HepG2 (cell line): ENCODE results near the gene THEM4. TPM values are rescaled to one million over a fixed set of nuclear protein-coding genes. Genes with fewer than 3 reads are reported as not detected.
A peak's percentile ranks its signal among the peaks of the same experiment; 100 is the strongest.

Source experiments
- ARNT ChIP-seq: fragments of 450-650 bp; IDR thresholded peaks from 2 replicates; pipeline ENCODE4 v1.6.1; 2017
- DZIP1 ChIP-seq: sonication (generic); formaldehyde crosslinking; IDR thresholded peaks from 2 replicates; pipeline ENCODE4 v1.5.0; 2020; ENCODE audit warnings: mild to moderate bottlenecking, missing genetic modification reagents
- GATAD1 ChIP-seq: IDR thresholded peaks from 2 replicates; pipeline ENCODE4 v1.6.1; 2016; ENCODE audit warnings: missing genetic modification reagents, missing compliant biosample characterization
- HOXA3 ChIP-seq: sonication (generic); formaldehyde crosslinking; IDR thresholded peaks from 2 replicates; pipeline ENCODE4 v1.5.0; 2020; ENCODE audit warnings: missing genetic modification reagents
- KDM6A ChIP-seq: IDR thresholded peaks from 2 replicates; pipeline ENCODE4 v1.6.1; 2016; ENCODE audit warnings: low read depth
- LCORL ChIP-seq, 2 experiments: fragments of 450-650 bp in 1 of 2; sonication (generic) in 1 of 2; formaldehyde crosslinking in 1 of 2; IDR thresholded peaks; 2 replicates each; pipeline versions ENCODE4 v1.5.0 to v1.6.1; 2017 to 2020; ENCODE audit warnings: antibody characterized with exemption in 1 of 2, missing genetic modification reagents in 1 of 2
- MIER3 ChIP-seq: IDR thresholded peaks from 2 replicates; pipeline ENCODE4 v1.6.1; 2016; ENCODE audit warnings: missing compliant biosample characterization, borderline replicate concordance
- NR2C2 ChIP-seq: sonication (generic); formaldehyde crosslinking; IDR thresholded peaks from 2 replicates; pipeline ENCODE4 v1.4.0; 2020; ENCODE audit warnings: missing genetic modification reagents, mild to moderate bottlenecking, moderate library complexity, borderline replicate concordance
- PAF1 ChIP-seq: IDR thresholded peaks from 2 replicates; pipeline ENCODE4 v1.6.1; 2016; ENCODE audit warnings: missing genetic modification reagents, missing compliant biosample characterization
- PATZ1 ChIP-seq: sonication (generic); formaldehyde crosslinking; IDR thresholded peaks from 2 replicates; pipeline ENCODE4 v1.4.0; 2020; ENCODE audit warnings: missing genetic modification reagents
- RCOR2 ChIP-seq: IDR thresholded peaks from 2 replicates; pipeline ENCODE4 v1.6.1; 2016; ENCODE audit warnings: missing biosample characterization, missing genetic modification reagents
- RXRB ChIP-seq: IDR thresholded peaks from 2 replicates; pipeline ENCODE4 v1.6.1; 2016; ENCODE audit warnings: borderline replicate concordance, missing genetic modification reagents, missing compliant biosample characterization
- SALL1 ChIP-seq: sonication (generic); formaldehyde crosslinking; IDR thresholded peaks from 2 replicates; pipeline ENCODE4 v1.8.0; 2022; ENCODE audit warnings: mild to moderate bottlenecking, missing genetic modification reagents
- SCMH1 ChIP-seq: sonication (generic); formaldehyde crosslinking; IDR thresholded peaks from 2 replicates; pipeline ENCODE4 v1.9.0; 2021; ENCODE audit warnings: missing genetic modification reagents, mild to moderate bottlenecking, borderline replicate concordance
- SIN3B ChIP-seq: fragments of 150-350 bp; IDR thresholded peaks from 2 replicates; pipeline ENCODE4 v1.6.1; 2014; ENCODE audit warnings: low read length
- TAF1 ChIP-seq: sonication (generic); formaldehyde crosslinking; IDR thresholded peaks from 2 replicates; pipeline ENCODE4 v1.4.0; 2020; ENCODE audit warnings: missing genetic modification reagents
- ZNF205 ChIP-seq: IDR thresholded peaks from 2 replicates; pipeline ENCODE4 v1.6.1; 2018; ENCODE audit warnings: missing biosample characterization, missing genetic modification reagents
- ZNF234 ChIP-seq: sonication (generic); formaldehyde crosslinking; conservative IDR thresholded peaks from 2 replicates; pipeline ENCODE4 v1.5.1; 2020; ENCODE audit warnings: mild to moderate bottlenecking, missing genetic modification reagents
- ZNF263 ChIP-seq: sonication (generic); formaldehyde crosslinking; IDR thresholded peaks from 2 replicates; pipeline ENCODE4 v1.4.0; 2020; ENCODE audit warnings: missing genetic modification reagents
- ZNF720 ChIP-seq: sonication (generic); formaldehyde crosslinking; IDR thresholded peaks from 2 replicates; pipeline ENCODE4 v1.4.0; 2020; ENCODE audit warnings: missing genetic modification reagents
- polyA plus RNA-seq, 8 experiments: library from polyadenylated mRNA; depleted of rRNA in 3 of 8; stranded (reverse) in 7 of 8; unstranded in 1 of 8; fragments of >200 nt; fragmentation: Illumina TruSeq in 4 of 8; extraction: Trizol in 4 of 8; gene quantifications; 2 replicates each; pipeline versions ENCODE4 v1.2.1 to v1.2.3, GENCODE V29; 2011 to 2016; ENCODE audit warnings: low read depth in 4 of 8, missing spikeins in 1 of 8, mixed read lengths in 1 of 8; ENCODE audit not compliant: insufficient read depth in 1 of 8
- total RNA-seq, 5 experiments: library from RNA; depleted of rRNA; stranded (reverse); fragments of >200 nt; fragmentation: Illumina TruSeq; extraction: Trizol; gene quantifications; 2 replicates each; pipeline ENCODE4 v1.2.3, GENCODE V29; 2016; ENCODE audit warnings: low read depth in 1 of 5
- TF ChIP-seq, protein P1 (sequence below): sonication (generic); formaldehyde crosslinking; conservative IDR thresholded peaks from 2 replicates; pipeline ENCODE4 v1.4.0; 2020; ENCODE audit warnings: mild to moderate bottlenecking, missing genetic modification reagents, moderate library complexity
- TF ChIP-seq, protein P2 (sequence below): sonication (generic); formaldehyde crosslinking; IDR thresholded peaks from 2 replicates; pipeline ENCODE4 v1.9.0; 2022; ENCODE audit warnings: missing genetic modification reagents, mild to moderate bottlenecking, borderline replicate concordance

Gene THEM4
- total and polyA plus RNA-seq, 2 of the 13 experiments (the other 11 are each of a cell fraction or from before 2014, with no cell fraction given): 10.9 to 13.9 TPM

DNA sequence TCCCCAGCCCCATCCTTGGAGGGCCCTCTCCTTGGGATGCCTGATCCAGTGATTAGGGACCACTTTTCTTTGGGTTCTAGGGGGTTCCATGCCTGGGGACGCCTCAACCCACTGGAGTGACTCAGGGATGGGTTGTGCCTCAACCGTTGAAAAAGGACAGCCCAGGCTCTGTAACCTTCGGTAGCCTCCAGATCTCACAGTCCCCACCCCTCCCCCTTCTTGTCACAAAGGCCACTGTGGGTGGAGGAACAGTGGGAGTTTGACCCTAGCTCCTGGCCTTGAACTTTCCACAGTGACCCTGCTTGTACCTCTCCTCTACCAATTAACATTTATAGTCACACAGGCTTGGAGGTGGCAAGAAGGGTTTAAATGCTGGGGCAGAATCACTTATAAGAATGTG is 75.1 kb downstream of the THEM4 start (continued):
- TF ChIP-seq PATZ1 (CRISPR knock-in tag) (peak; percentile 33; the same call in 1 of the 2 replicates), HOXA3 (CRISPR knock-in tag) (peak; percentile 33; the same call in 1 of the 2 replicates), LCORL (IDR thresholded peaks at IDR 0.05) (no peak), LCORL (CRISPR knock-in tag; IDR thresholded peaks at IDR 0.05) (peak; percentile 73; the same call in 1 of the 2 replicates), RCOR2 (CRISPR knock-in tag) (peak; percentile 33; the same call in 1 of the 2 replicates), NR2C2 (CRISPR knock-in tag) (peak; percentile 65; the same call in 1 of the 2 replicates), ARNT (no peak), RXRB (CRISPR knock-in tag) (peak; percentile 83), ZNF720 (CRISPR knock-in tag) (no peak), SCMH1 (CRISPR knock-in tag) (no peak), PAF1 (CRISPR knock-in tag) (no peak), GATAD1 (CRISPR knock-in tag) (0 out of 2 replicates have a peak, but pooled peaks have one; percentile 41), MIER3 (CRISPR knock-in tag) (0 out of 2 replicates have a peak, but pooled peaks have one; percentile 49), TAF1 (CRISPR knock-in tag) (no peak), DZIP1 (CRISPR knock-in tag) (no peak), SALL1 (CRISPR knock-in tag) (peak; percentile 61), ZNF234 (no peak), ZNF205 (CRISPR knock-in tag) (0 out of 2 replicates have a peak, but pooled peaks have one; percentile 29), KDM6A (peak; percentile 75), SIN3B (no peak), ZNF263 (CRISPR knock-in tag) (0 out of 2 replicates have a peak, but pooled peaks have one; percentile 20)
- TF ChIP-seq, protein P1, sequence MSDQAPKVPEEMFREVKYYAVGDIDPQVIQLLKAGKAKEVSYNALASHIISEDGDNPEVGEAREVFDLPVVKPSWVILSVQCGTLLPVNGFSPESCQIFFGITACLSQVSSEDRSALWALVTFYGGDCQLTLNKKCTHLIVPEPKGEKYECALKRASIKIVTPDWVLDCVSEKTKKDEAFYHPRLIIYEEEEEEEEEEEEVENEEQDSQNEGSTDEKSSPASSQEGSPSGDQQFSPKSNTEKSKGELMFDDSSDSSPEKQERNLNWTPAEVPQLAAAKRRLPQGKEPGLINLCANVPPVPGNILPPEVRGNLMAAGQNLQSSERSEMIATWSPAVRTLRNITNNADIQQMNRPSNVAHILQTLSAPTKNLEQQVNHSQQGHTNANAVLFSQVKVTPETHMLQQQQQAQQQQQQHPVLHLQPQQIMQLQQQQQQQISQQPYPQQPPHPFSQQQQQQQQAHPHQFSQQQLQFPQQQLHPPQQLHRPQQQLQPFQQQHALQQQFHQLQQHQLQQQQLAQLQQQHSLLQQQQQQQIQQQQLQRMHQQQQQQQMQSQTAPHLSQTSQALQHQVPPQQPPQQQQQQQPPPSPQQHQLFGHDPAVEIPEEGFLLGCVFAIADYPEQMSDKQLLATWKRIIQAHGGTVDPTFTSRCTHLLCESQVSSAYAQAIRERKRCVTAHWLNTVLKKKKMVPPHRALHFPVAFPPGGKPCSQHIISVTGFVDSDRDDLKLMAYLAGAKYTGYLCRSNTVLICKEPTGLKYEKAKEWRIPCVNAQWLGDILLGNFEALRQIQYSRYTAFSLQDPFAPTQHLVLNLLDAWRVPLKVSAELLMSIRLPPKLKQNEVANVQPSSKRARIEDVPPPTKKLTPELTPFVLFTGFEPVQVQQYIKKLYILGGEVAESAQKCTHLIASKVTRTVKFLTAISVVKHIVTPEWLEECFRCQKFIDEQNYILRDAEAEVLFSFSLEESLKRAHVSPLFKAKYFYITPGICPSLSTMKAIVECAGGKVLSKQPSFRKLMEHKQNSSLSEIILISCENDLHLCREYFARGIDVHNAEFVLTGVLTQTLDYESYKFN (CRISPR knock-in tag): peak; percentile 77
- TF ChIP-seq, protein P2, sequence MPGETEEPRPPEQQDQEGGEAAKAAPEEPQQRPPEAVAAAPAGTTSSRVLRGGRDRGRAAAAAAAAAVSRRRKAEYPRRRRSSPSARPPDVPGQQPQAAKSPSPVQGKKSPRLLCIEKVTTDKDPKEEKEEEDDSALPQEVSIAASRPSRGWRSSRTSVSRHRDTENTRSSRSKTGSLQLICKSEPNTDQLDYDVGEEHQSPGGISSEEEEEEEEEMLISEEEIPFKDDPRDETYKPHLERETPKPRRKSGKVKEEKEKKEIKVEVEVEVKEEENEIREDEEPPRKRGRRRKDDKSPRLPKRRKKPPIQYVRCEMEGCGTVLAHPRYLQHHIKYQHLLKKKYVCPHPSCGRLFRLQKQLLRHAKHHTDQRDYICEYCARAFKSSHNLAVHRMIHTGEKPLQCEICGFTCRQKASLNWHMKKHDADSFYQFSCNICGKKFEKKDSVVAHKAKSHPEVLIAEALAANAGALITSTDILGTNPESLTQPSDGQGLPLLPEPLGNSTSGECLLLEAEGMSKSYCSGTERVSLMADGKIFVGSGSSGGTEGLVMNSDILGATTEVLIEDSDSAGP (CRISPR knock-in tag): 0 out of 2 replicates have a peak, but pooled peaks have one; percentile 12
